ENCODE data around the gene PHIP. TPM values are rescaled to one million over a fixed set of nuclear protein-coding genes. Genes with fewer than 3 reads are reported as not detected.

PHIP gene
- 10 to 100 TPM; 14.1 to 17.0 TPM for total RNA-seq

DNA sequence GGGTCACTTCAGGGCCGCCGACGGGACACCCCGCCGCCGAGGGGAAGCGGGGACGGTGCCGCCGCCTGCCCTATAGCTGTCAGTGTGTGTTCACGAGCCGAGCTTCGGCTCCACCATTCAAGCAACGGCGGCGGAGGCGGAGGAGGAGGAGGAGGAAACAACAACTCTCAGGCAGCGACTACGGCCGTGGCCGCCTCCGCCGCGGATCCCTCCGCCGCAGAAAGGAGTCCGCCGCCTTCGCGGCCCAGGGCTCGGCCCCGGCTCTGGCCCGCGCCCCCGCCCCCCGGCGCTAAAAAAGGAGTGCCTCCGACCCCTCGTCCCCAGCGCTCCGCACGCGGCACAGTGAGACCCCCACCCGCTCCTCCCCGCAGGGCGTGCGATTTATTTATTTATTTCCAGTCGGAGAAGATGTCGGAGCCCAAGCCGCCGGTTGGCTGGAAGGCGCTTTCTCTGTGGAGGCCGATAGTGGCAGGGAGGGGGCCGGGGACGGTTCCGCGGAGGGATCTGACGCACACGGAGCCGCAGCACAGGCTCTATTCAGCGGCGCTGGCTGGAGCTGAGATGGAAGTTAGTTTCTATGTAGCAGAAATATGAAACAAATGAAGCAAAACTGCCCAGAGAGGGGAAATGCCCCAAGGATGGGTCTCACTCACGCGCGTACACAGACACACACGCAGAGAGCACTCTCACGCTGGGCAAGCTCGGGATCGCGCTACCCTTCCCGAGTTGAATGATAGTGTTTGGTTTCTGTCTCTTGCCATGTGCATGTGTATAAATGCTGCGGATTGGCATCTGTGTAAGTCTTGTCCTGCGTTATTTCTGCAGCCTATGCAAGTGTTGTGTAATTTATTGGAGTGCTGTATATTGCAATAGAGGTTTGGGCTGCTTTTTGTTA is at the start of gene PHIP:
Gene PHIP, minus strand, starts transcription at position 180 of the 895 bp plus-strand sequence. CDS start 186 bp downstream, outside the sequence.

Other genes with a start within 250 kb of the PHIP start
- 1 to 10 TPM; 3.1 to 4.3 TPM for gene IRAK1BP1, start 210.7 kb downstream of the PHIP start, total RNA-seq
- 10 to 100 TPM; 41.3 to 55.9 TPM for gene HMGN3, start 156.4 kb upstream of the PHIP start, total RNA-seq

Measured in melanocyte of skin (primary cell).